WTC11 (cell line): ENCODE measurements around the gene ZNF770.

Experiments
- ATF3 ChIP-seq: sonication (generic); formaldehyde crosslinking; conservative IDR thresholded peaks from 2 replicates; pipeline ENCODE4 v1.8.1; 2022; ENCODE audit warnings: mild to moderate bottlenecking, missing genetic modification reagents
- CREM ChIP-seq: sonication (generic); formaldehyde crosslinking; IDR thresholded peaks from 2 replicates; pipeline ENCODE4 v1.8.1; 2022; ENCODE audit warnings: mild to moderate bottlenecking, missing genetic modification reagents, moderate library complexity
- CTCF ChIP-seq: fragments of 200-600 bp; IDR thresholded peaks from 2 replicates; pipeline ENCODE4 v1.8.0; 2022; ENCODE audit warnings: antibody characterized with exemption
- E2F1 ChIP-seq: sonication (generic); formaldehyde crosslinking; IDR thresholded peaks from 2 replicates; pipeline ENCODE4 v1.8.0; 2022; ENCODE audit warnings: mild to moderate bottlenecking, missing genetic modification reagents
- ELF4 ChIP-seq: sonication (generic); formaldehyde crosslinking; IDR thresholded peaks from 2 replicates; pipeline ENCODE4 v1.8.1; 2022; ENCODE audit warnings: low read depth, mild to moderate bottlenecking, moderate library complexity, missing genetic modification reagents
- FOXJ3 ChIP-seq: sonication (generic); formaldehyde crosslinking; IDR thresholded peaks from 2 replicates; pipeline ENCODE4 v1.9.0; 2021; ENCODE audit warnings: missing genetic modification reagents, mild to moderate bottlenecking, borderline replicate concordance
- JUN ChIP-seq: sonication (generic); formaldehyde crosslinking; IDR thresholded peaks from 2 replicates; pipeline ENCODE4 v1.8.0; 2023; ENCODE audit warnings: mild to moderate bottlenecking, missing genetic modification reagents
- MLX ChIP-seq: sonication (generic); formaldehyde crosslinking; IDR thresholded peaks from 2 replicates; pipeline ENCODE4 v1.8.1; 2023; ENCODE audit warnings: mild to moderate bottlenecking, missing genetic modification reagents, moderate library complexity
- NFE2L1 ChIP-seq: sonication (generic); formaldehyde crosslinking; IDR thresholded peaks from 2 replicates; pipeline ENCODE4 v1.8.1; 2023; ENCODE audit warnings: missing genetic modification reagents
- PRDM15 ChIP-seq: sonication (generic); formaldehyde crosslinking; IDR thresholded peaks from 2 replicates; pipeline ENCODE4 v1.8.0; 2022; ENCODE audit warnings: missing genetic modification reagents
- SMAD3 ChIP-seq: sonication (generic); formaldehyde crosslinking; IDR thresholded peaks from 2 replicates; pipeline ENCODE4 v1.8.0; 2022; ENCODE audit warnings: missing genetic modification reagents, mild to moderate bottlenecking, borderline replicate concordance
- SP1 ChIP-seq: sonication (generic); formaldehyde crosslinking; conservative IDR thresholded peaks from 2 replicates; pipeline ENCODE4 v1.8.1; 2022; ENCODE audit warnings: missing genetic modification reagents
- USF2 ChIP-seq: sonication (generic); formaldehyde crosslinking; IDR thresholded peaks from 2 replicates; pipeline ENCODE4 v1.8.1; 2023; ENCODE audit warnings: mild to moderate bottlenecking, missing genetic modification reagents, moderate library complexity

- TF ChIP-seq CTCF, result no peak
- no peak for TF ChIP-seq NFE2L1 (CRISPR knock-in tag)
- no peak for TF ChIP-seq SP1 (CRISPR knock-in tag)
- no peak for TF ChIP-seq ELF4 (CRISPR knock-in tag)
- no peak for TF ChIP-seq MLX
- no peak for TF ChIP-seq SMAD3 (CRISPR knock-in tag)
- TF ChIP-seq CREM (CRISPR knock-in tag), result no peak
- no peak for TF ChIP-seq FOXJ3 (CRISPR knock-in tag)
- TF ChIP-seq ATF3 (CRISPR knock-in tag), result no peak
- TF ChIP-seq JUN, result no peak
- TF ChIP-seq E2F1 (CRISPR knock-in tag), result no peak
- no peak for TF ChIP-seq PRDM15 (CRISPR knock-in tag)
- no peak for TF ChIP-seq USF2 (CRISPR knock-in tag)
These were observed 3.0 kb downstream of the ZNF770 start for GRCh38 chr15:34984889-34985630.
